22Rv1 (cell line): Measurements from ENCODE around the gene PPP1R16B.
A peak's percentile ranks its signal among the peaks of the same experiment; 100 is the strongest.

ENCODE experiments used
- H3K27ac ChIP-seq: fragments of 450-650 bp; 2 replicates; pipeline ENCODE4 v1.5.1; 2017
- ZFX ChIP-seq: fragments of 450-650 bp; IDR thresholded peaks from 2 replicates; pipeline ENCODE4 v1.6.1; 2017; ENCODE audit warnings: antibody characterized with exemption, borderline replicate concordance
- TF ChIP-seq, protein P1 (sequence below): fragments of 450-650 bp; IDR thresholded peaks from 2 replicates; pipeline ENCODE4 v1.5.1; 2017; ENCODE audit warnings: mild to moderate bottlenecking

PPP1R16B gene

DNA sequence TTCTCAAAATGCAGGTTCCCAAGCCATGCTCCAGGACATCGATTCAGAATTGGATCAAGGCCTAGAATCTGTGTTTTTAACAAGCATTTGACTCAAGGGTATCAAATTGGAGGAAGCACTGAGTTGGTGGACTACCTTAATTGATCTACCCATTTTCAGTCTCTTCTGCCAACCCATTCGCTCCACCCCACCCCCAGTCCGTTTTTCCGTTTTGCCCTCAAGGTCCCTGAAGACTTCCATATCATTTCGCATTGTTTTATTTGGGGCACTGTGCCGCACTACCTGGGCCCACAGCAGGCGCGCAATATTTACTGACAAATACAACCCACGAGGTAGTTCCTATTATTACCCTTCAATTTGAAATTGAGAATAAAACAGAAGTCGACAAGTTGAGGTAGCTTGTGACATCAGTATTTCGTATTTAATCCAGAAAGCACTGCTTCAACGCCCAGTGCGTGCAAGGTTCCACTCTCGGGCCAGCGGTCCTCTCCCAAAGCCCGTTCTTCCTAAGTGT is 156.1 kb downstream of the PPP1R16B start:
- TF ChIP-seq ZFX, result no peak
- TF ChIP-seq, protein P1, sequence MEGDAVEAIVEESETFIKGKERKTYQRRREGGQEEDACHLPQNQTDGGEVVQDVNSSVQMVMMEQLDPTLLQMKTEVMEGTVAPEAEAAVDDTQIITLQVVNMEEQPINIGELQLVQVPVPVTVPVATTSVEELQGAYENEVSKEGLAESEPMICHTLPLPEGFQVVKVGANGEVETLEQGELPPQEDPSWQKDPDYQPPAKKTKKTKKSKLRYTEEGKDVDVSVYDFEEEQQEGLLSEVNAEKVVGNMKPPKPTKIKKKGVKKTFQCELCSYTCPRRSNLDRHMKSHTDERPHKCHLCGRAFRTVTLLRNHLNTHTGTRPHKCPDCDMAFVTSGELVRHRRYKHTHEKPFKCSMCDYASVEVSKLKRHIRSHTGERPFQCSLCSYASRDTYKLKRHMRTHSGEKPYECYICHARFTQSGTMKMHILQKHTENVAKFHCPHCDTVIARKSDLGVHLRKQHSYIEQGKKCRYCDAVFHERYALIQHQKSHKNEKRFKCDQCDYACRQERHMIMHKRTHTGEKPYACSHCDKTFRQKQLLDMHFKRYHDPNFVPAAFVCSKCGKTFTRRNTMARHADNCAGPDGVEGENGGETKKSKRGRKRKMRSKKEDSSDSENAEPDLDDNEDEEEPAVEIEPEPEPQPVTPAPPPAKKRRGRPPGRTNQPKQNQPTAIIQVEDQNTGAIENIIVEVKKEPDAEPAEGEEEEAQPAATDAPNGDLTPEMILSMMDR, result no peak
- H3K27ac ChIP-seq, result peak overlapping the region; percentile 80

DNA sequence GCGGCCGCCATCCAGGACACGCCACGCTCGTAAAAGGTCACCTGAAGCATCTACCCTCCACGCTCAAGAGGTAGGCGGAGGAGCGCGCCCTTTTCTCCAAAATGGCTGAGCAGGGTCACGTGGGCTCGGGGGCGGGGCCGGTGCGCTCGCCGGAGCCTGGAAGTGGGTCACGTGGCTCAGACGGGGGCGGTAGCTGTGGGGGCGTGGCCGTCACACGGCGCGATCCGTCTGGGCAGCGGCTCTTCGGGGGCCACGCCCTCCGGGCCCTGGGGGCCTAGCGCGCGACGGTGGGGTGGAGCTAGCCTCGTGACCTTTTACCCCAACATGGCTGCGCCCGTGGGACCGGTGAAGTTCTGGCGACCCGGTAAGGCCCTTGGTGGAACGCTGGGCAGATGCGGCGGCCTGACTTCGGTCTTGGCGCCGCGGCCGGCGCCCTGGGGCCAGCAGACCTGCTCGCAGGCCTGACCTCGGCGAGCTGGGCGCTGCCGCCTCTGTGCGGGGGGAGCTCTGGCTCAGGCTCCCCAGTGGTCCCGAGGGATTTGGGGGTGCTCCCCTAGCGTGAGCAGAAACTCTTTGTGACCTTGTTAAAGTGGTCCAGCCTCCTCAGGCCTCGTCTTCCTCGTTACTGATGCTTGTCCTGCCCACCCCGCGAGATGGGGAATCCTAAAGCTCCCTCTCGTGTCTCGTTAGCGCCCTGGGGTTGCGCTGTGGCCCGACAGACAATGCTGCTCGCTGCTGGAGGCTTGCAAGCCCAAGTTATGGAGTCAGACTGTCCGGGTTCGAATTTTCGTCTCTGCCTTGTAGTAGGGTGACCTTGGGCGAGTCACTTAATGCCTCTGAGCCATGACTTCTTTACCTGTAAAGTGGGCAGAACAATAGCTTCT is 156.8 kb downstream of the PPP1R16B start, which contains the start of gene DHX35:
DHX35 (plus strand) TSS at position 301 of the 884 bp plus-strand sequence; CDS start at position 325, 24 bp downstream.
- peak within 1 kb of the TSS; percentile 80 for H3K27ac ChIP-seq
- TF ChIP-seq ZFX, result no peak
- TF ChIP-seq, protein P1, result peak; percentile 38

DNA sequence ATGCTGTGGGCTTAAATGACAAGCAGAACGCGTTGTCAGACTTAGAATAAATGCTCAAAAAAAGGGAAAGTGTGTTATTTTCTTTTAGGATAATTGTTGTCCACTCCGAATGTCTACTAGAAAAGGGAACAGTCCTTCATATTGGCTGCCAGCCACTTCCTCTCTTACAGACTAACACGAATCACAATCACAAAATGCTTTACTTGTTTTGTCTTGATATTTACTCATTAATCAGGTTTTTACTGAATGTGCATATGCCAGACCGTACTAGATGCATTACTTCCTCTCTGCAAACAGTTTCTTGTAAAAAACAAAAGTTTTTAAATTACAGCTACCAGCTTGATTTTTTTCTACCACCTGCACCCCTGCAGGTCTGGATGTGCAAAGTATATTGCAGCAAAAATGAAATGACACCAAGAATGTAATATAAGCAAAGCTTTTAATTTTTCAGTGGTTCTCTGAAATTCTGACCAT is 157.5 kb downstream of the PPP1R16B start:
- H3K27ac ChIP-seq, result peak overlapping the region; percentile 80
- TF ChIP-seq, protein P1, result no peak
- no peak for TF ChIP-seq ZFX

DNA sequence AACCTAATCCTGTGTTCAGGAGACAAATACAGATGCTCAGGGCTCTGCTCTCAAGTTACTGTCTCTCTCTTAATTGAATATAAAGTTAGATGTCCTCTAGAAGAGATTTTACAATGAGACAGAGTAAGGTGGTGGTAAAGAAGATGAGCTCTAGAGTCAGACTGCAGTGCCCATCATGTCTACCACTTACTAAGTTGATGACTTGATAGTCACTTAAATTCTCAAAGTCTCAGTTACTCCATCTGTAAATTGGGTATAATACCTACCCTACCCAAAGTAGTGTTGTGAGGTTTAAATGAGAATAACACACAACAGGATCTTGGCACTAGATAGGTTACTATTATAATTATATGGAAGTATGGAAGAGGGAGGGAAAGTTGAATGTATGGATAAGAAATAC is 158.2 kb downstream of the PPP1R16B start:
- TF ChIP-seq, protein P1, result no peak
- no peak for TF ChIP-seq ZFX
- no peak overlapping the region for H3K27ac ChIP-seq

- TF ChIP-seq, protein P1, result no peak
- TF ChIP-seq ZFX, result no peak
- H3K27ac ChIP-seq, result no peak overlapping the region
These were observed 159.8 kb downstream of the PPP1R16B start for GRCh38 chr20:38965264-38965663.

DNA sequence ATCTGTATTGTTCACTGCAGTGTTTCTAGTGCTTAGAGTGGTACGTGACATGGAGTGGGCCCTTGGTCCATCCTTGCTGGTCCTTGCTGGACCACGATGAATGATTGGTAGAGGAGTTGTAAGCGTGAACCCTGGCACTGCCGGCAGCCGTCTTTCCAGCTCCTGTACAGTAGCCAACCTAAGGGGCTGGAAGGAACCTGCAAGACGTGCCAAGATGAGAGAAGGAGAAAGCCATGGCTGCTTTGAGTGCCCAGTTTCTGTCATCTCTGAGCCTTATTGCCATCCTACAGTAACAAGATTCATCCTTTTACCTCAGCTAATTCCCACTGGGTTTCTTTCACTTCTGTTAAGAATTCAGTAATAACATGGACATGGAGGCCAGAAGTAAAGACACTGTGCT is 162.6 kb downstream of the PPP1R16B start:
- no peak overlapping the region for H3K27ac ChIP-seq
- TF ChIP-seq, protein P1, result no peak
- TF ChIP-seq ZFX, result no peak

- TF ChIP-seq, protein P1, result no peak
- TF ChIP-seq ZFX, result no peak
- no peak overlapping the region for H3K27ac ChIP-seq
These were observed 164.2 kb downstream of the PPP1R16B start for GRCh38 chr20:38969708-38970107.
